Tibial nerve (tissue), 4 donors: ENCODE measurements around the gene GPR180.

Experiments used
- CTCF ChIP-seq, 5 experiments: fragments of 200-600 bp in 3 of 5; fragments of 450-650 bp in 2 of 5; sonication (generic) in 3 of 5; IDR thresholded peaks; one replicate each; pipeline ENCODE4 v1.5.1; 2016 to 2019; ENCODE audit warnings: antibody characterized with exemption in 5 of 5, mild to moderate bottlenecking in 3 of 5, moderate library complexity in 2 of 5
- EP300 ChIP-seq, 2 donors: sonication (generic); formaldehyde crosslinking; IDR thresholded peaks; one replicate each; pipeline ENCODE4 v1.6.1; 2017; ENCODE audit warnings: antibody characterized with exemption in 2 of 2, mild to moderate bottlenecking in 1 of 2
- POLR2A ChIP-seq, 2 donors: fragments of 450-650 bp; IDR thresholded peaks; one replicate each; pipeline ENCODE4 v1.6.1; 2017; ENCODE audit warnings: antibody characterized with exemption in 2 of 2, mild to moderate bottlenecking in 2 of 2, moderate library complexity in 2 of 2

GRCh38 chr13:94553766-94554165 is 47.9 kb upstream of the GPR180 start:
- no peak for TF ChIP-seq CTCF (IDR thresholded peaks at IDR 0.05)
- TF ChIP-seq EP300 (IDR thresholded peaks at IDR 0.05): no peak
- TF ChIP-seq POLR2A (IDR thresholded peaks at IDR 0.05): no peak
